GM18868 (cell line): ENCODE measurements around the gene SETD5.
A peak's percentile ranks its signal among the peaks of the same experiment; 100 is the strongest.

Experiments used
- ATAC-seq: cut with Tn5 transposase; IDR thresholded peaks from one replicate; pipeline ENCODE4 v1.9.1; 2021; ENCODE audit warnings: mild to moderate bottlenecking, moderate library complexity; ENCODE audit not compliant: unreplicated experiment

The SETD5 gene

GRCh38 chr3:9397332-9397905 is at the start of gene SETD5:
TSS of gene SETD5 (plus strand) at chr3:9397615. CDS start at chr3:9428939, 31,324 bp downstream.
- ATAC-seq = peak; percentile 51

GRCh38 chr3:9347887-9348286 is 49.5 kb upstream of the SETD5 start:
- no peak for ATAC-seq

GRCh38 chr3:9349321-9350117 is 47.9 kb upstream of the SETD5 start:
- no peak for ATAC-seq

- no peak for ATAC-seq
Measured at GRCh38 chr3:9351709-9352126, 45.7 kb upstream of the SETD5 start.

GRCh38 chr3:9352917-9353752 is 44.3 kb upstream of the SETD5 start:
- peak; percentile 55 for ATAC-seq

- ATAC-seq = no peak
Measured at GRCh38 chr3:9361691-9362388, 35.6 kb upstream of the SETD5 start.

GRCh38 chr3:9362731-9363530 is 34.5 kb upstream of the SETD5 start, which contains the start of gene THUMPD3:
TSS of gene THUMPD3 (plus strand) at chr3:9363054. CDS start at chr3:9365069, 2,015 bp downstream.
- ATAC-seq = peak; percentile 96

- ATAC-seq = no peak
Measured at GRCh38 chr3:9369508-9369907, 27.9 kb upstream of the SETD5 start.

GRCh38 chr3:9373465-9373864 is 23.9 kb upstream of the SETD5 start:
- no peak for ATAC-seq

GRCh38 chr3:9377981-9378380 is 19.4 kb upstream of the SETD5 start:
- no peak for ATAC-seq

- no peak for ATAC-seq
Measured at GRCh38 chr3:9379327-9379726, 18.1 kb upstream of the SETD5 start.

GRCh38 chr3:9380014-9380413 is 17.4 kb upstream of the SETD5 start:
- ATAC-seq = no peak

GRCh38 chr3:9384141-9384828 is 13.1 kb upstream of the SETD5 start:
- ATAC-seq = no peak

- ATAC-seq = no peak
Measured at GRCh38 chr3:9385187-9386077, 12.0 kb upstream of the SETD5 start.

- no peak for ATAC-seq
Measured at GRCh38 chr3:9386078-9386459, 11.3 kb upstream of the SETD5 start.

GRCh38 chr3:9386501-9387321 is 10.7 kb upstream of the SETD5 start:
- ATAC-seq = no peak

GRCh38 chr3:9387322-9387655 is 10.1 kb upstream of the SETD5 start:
- ATAC-seq = no peak

GRCh38 chr3:9388142-9388541 is 9.3 kb upstream of the SETD5 start:
- ATAC-seq = no peak
